ENCODE measurements around the gene TNPO2.

GRCh38 chr19:12767150-12767549 lies 43.4 kb upstream of the TNPO2 start:
- TF ChIP-seq, protein P1, sequence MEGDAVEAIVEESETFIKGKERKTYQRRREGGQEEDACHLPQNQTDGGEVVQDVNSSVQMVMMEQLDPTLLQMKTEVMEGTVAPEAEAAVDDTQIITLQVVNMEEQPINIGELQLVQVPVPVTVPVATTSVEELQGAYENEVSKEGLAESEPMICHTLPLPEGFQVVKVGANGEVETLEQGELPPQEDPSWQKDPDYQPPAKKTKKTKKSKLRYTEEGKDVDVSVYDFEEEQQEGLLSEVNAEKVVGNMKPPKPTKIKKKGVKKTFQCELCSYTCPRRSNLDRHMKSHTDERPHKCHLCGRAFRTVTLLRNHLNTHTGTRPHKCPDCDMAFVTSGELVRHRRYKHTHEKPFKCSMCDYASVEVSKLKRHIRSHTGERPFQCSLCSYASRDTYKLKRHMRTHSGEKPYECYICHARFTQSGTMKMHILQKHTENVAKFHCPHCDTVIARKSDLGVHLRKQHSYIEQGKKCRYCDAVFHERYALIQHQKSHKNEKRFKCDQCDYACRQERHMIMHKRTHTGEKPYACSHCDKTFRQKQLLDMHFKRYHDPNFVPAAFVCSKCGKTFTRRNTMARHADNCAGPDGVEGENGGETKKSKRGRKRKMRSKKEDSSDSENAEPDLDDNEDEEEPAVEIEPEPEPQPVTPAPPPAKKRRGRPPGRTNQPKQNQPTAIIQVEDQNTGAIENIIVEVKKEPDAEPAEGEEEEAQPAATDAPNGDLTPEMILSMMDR (IDR thresholded peaks at IDR 0.05): no peak
- TF ChIP-seq POLR2A (IDR thresholded peaks at IDR 0.05): no peak

All from body of pancreas (tissue), 4 donors.